HG02938 (cell line): ENCODE results near the gene OR52A5.

ENCODE experiments used
- ATAC-seq: cut with Tn5 transposase; IDR thresholded peaks from one replicate; pipeline ENCODE4 v1.9.1; 2021; ENCODE audit warnings: mild to moderate bottlenecking, moderate library complexity; ENCODE audit not compliant: unreplicated experiment

The OR52A5 gene

GRCh38 chr11:5117588-5117987 lies 20.6 kb downstream of the OR52A5 start:
- no peak for ATAC-seq

- no peak for ATAC-seq
Measured at GRCh38 chr11:5115339-5115738, 22.8 kb downstream of the OR52A5 start.

- ATAC-seq = no peak
Measured at GRCh38 chr11:5107285-5107684, 30.9 kb downstream of the OR52A5 start.

GRCh38 chr11:5103066-5103465 lies 35.1 kb downstream of the OR52A5 start:
- no peak for ATAC-seq

- no peak for ATAC-seq
Measured at GRCh38 chr11:5102246-5102645, 35.9 kb downstream of the OR52A5 start.

GRCh38 chr11:5096011-5096410 lies 42.1 kb downstream of the OR52A5 start:
- ATAC-seq = no peak

GRCh38 chr11:5092821-5093585 lies 45.2 kb downstream of the OR52A5 start:
- no peak for ATAC-seq

- no peak for ATAC-seq
Measured at GRCh38 chr11:5090668-5091067, 47.5 kb downstream of the OR52A5 start.

GRCh38 chr11:5088556-5088955 lies 49.6 kb downstream of the OR52A5 start:
- no peak for ATAC-seq

- no peak for ATAC-seq
Measured at GRCh38 chr11:5083602-5084001, 54.6 kb downstream of the OR52A5 start.

- ATAC-seq = no peak
Measured at GRCh38 chr11:5081405-5081804, 56.8 kb downstream of the OR52A5 start.
